ENCODE results near the gene THAP9. TPM values are rescaled to one million over a fixed set of nuclear protein-coding genes. Genes with fewer than 3 reads are reported as not detected.

Gene THAP9
- total RNA-seq, 1 donor from 2014 or later: 21.4 TPM

- no peak for DNase-seq
Observed at GRCh38 chr4:82968972-82969371, 68.4 kb downstream of the THAP9 start.

GRCh38 chr4:82969414-82969813, 68.9 kb downstream of the THAP9 start:
- DNase-seq: no peak

Small RNAs within 50 kb of the gene (small RNA-seq; reads per million reads assigned to genes)
- gene RF00019: not detected

Other genes starting within 250 kb of the THAP9 start
- 287 TPM for gene SCD5, start 101.9 kb upstream of the THAP9 start, total RNA-seq
- gene SEC31A, start 9.6 kb upstream of the THAP9 start, total RNA-seq: 145 TPM
- 29.2 TPM for gene LIN54, start 110.1 kb downstream of the THAP9 start, total RNA-seq
- gene COPS4, start 134.4 kb downstream of the THAP9 start, total RNA-seq: 155 TPM
- 1.4 TPM for gene PLAC8, start 214.0 kb downstream of the THAP9 start, total RNA-seq

All from occipital lobe (tissue), 3 donors.